Astrocyte of the cerebellum (primary cell): ENCODE results near the gene FBXL4.

Experiments used
- DNase-seq: peaks from one replicate; pipeline ENCODE4 v3.0.0-alpha.2; 2011; ENCODE audit warnings: low read depth
- H3K4me3 ChIP-seq: 2 replicates; pipeline ENCODE4 v1.5.1; 2011; ENCODE audit warnings: mild to moderate bottlenecking, low read depth, low read length, moderate library complexity
- in situ Hi-C: cut with HindIII; loops from 2 replicates; pipeline ENCODE4 v1.10.0; 2017; ENCODE audit warnings: low sequenced_read_pairs
- TF ChIP-seq, protein P1 (sequence below): IDR thresholded peaks from 2 replicates; pipeline ENCODE4 v1.5.1; 2012; ENCODE audit warnings: low read length, low read depth, moderate library complexity, mild to moderate bottlenecking; ENCODE audit errors: missing control alignments

FBXL4 gene

DNA sequence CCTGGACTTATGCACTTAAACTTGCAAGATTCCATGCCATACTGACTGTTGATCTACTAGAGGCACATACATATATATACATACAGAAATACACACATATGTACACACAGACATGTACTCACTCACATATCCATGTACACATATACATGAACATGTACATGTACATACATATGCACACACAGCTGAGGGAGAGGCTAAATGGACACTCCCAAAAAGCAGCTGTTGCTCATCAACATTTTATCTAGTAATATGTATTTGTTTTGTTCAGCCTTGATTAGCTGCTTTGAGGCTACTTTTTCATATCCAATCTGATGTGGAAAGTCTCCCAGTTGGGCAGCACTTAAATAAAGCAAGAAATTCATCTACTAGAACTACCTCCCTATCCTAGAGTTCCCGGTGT, 33.7 kb upstream of the FBXL4 start:
- TF ChIP-seq, protein P1, sequence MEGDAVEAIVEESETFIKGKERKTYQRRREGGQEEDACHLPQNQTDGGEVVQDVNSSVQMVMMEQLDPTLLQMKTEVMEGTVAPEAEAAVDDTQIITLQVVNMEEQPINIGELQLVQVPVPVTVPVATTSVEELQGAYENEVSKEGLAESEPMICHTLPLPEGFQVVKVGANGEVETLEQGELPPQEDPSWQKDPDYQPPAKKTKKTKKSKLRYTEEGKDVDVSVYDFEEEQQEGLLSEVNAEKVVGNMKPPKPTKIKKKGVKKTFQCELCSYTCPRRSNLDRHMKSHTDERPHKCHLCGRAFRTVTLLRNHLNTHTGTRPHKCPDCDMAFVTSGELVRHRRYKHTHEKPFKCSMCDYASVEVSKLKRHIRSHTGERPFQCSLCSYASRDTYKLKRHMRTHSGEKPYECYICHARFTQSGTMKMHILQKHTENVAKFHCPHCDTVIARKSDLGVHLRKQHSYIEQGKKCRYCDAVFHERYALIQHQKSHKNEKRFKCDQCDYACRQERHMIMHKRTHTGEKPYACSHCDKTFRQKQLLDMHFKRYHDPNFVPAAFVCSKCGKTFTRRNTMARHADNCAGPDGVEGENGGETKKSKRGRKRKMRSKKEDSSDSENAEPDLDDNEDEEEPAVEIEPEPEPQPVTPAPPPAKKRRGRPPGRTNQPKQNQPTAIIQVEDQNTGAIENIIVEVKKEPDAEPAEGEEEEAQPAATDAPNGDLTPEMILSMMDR: no peak
- H3K4me3 ChIP-seq: no peak overlapping the region
- in situ Hi-C loops: no loop called here
- no peak for DNase-seq

- no peak overlapping the region for H3K4me3 ChIP-seq
- in situ Hi-C loops: no loop called here
- TF ChIP-seq, protein P1: no peak
- DNase-seq: no peak
Measured at GRCh38 chr6:98980819-98981218, 33.1 kb upstream of the FBXL4 start.

DNA sequence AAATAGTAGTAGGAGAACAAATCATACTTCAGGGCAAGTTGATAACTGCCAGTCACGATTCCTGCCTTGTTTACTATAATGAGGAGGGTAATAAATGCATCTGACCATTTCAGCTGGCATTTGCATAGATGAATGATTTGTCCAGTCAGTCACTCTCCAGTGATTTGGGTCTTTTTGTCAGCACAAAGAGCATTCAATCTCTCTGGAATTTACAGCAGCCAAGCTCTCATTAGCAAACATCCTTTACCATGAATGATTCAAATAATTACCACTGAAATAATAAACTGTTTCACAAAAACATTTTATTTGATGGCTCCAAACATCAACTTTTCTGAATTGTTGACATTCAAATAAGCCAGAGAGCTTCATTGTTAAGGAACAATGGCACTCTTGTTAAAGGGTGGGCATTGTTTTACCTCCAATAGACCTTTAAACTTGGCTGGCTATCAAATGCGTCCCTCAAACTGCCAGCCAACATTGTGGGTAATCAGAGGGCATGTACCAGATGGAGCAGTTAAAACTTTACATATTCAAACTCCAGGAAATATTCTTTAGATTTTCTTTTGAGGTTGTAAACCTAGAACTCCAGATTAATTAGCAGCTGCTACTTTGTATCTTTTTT, 30.0 kb upstream of the FBXL4 start:
- DNase-seq: no peak
- in situ Hi-C loops: no loop called here
- TF ChIP-seq, protein P1: no peak
- no peak overlapping the region for H3K4me3 ChIP-seq

DNA sequence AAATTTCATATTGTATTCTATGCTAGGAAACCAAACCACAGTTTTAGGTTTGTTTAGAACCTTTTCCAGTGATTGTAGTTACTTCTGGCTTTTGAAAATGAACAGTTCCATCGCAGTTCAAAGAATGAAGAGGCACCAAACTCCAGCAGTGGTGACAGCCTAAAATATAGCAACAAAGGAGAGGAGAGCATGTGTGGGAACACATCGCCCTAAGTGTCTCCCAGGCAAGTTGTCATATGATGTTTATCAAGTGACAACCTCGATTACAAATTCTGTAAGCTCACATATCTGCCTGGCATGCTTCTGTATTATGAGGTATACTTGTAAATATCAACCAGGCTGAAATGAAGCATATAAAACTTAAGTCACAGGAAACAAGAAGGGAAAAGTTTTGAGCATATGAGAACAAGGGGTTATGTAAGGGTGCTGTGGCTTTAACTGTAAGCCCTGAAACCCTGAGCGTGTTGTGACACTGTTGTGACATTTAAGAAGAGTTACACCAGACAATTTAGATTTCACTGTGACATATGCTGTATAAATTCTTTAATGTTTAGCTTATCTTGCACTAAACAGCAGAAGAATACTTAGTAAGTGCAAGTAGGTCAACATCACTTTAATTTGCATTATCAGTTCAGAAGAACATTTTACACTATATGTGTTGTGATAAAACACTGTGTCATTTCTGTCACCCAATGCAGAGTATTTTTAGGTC, 29.1 kb upstream of the FBXL4 start:
- H3K4me3 ChIP-seq: no peak overlapping the region
- in situ Hi-C loops: no loop called here
- DNase-seq: no peak
- TF ChIP-seq, protein P1: no peak

DNA sequence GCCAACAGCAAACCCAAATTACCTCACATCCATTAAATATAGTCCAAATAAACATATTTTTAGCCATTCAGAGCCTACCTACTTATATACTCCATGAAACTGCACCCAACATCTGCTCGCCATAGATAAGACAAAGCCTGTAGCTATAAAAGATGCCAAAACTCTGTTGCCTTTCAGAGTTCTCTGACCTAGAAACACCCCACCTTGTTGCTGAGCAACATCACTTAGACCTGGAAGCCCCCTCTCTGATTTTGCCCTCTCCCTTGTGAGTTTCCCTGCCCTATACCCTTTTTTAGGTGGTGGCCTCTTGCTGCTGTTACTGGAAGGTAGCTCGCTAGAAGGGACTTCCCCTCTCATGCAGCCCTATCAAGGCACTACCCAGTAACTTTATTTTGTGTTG, 27.7 kb upstream of the FBXL4 start:
- in situ Hi-C loops: no loop called here
- TF ChIP-seq, protein P1: no peak
- no peak for DNase-seq
- H3K4me3 ChIP-seq: no peak overlapping the region

GRCh38 chr6:98974309-98974708, 26.6 kb upstream of the FBXL4 start:
- no peak for DNase-seq
- TF ChIP-seq, protein P1: no peak
- no peak overlapping the region for H3K4me3 ChIP-seq
- in situ Hi-C loops: no loop called here
